H1 (cell line): Measurements from ENCODE around the gene NGEF.

ENCODE experiments used
- CREB1 ChIP-seq: IDR thresholded peaks from 2 replicates; pipeline ENCODE4 v1.6.1; 2012; ENCODE audit warnings: inconsistent platforms
- CTCF ChIP-seq, 3 experiments: IDR thresholded peaks; 1 replicate in 2 of 3; 2 replicates in 1 of 3; pipeline versions ENCODE4 v1.5.1 to v1.6.1; 2011; ENCODE audit warnings: low read length in 3 of 3, mild to moderate bottlenecking in 3 of 3, inconsistent platforms in 2 of 3, low read depth in 1 of 3, moderate library complexity in 1 of 3; ENCODE audit not compliant: insufficient read depth in 1 of 3; ENCODE audit errors: control extremely low read depth in 1 of 3
- EGR1 ChIP-seq: IDR thresholded peaks from 2 replicates; pipeline ENCODE4 v1.6.1; 2011; ENCODE audit warnings: low read depth, low read length, borderline replicate concordance
- EP300 ChIP-seq, 2 experiments: IDR thresholded peaks; 1 replicate in 1 of 2; 2 replicates in 1 of 2; pipeline ENCODE4 v1.6.1; 2011 to 2012; ENCODE audit warnings: low read depth in 2 of 2, low read length in 2 of 2, mild to moderate bottlenecking in 2 of 2, borderline replicate concordance in 1 of 2, inconsistent platforms in 1 of 2, moderate library complexity in 1 of 2
- EZH2 ChIP-seq: fragments of 200-600 bp; sonication (generic); IDR thresholded peaks from 2 replicates; pipeline ENCODE4 v1.7.1; 2012; ENCODE audit warnings: low read depth, mild to moderate bottlenecking, moderate library complexity, low read length, inconsistent platforms; ENCODE audit not compliant: severe bottlenecking
- NRF1 ChIP-seq: IDR thresholded peaks from 2 replicates; pipeline ENCODE4 v1.6.1; 2011; ENCODE audit warnings: mild to moderate bottlenecking, low read depth, low read length, improper control_type of control experiment
- POLR2A ChIP-seq, 2 experiments: IDR thresholded peaks; 1 replicate in 1 of 2; 2 replicates in 1 of 2; pipeline ENCODE4 v1.6.1; 2011; ENCODE audit warnings: low read depth in 2 of 2, low read length in 2 of 2, mild to moderate bottlenecking in 2 of 2; ENCODE audit errors: control extremely low read depth in 1 of 2
- POLR2AphosphoS5 ChIP-seq: IDR thresholded peaks from 2 replicates; pipeline ENCODE4 v1.6.1; 2011; ENCODE audit warnings: low read depth, low read length
- SP1 ChIP-seq: IDR thresholded peaks from 2 replicates; pipeline ENCODE4 v1.6.1; 2011; ENCODE audit warnings: low read depth, low read length
- YY1 ChIP-seq: IDR thresholded peaks from 2 replicates; pipeline ENCODE4 v1.6.1; 2011; ENCODE audit warnings: low read depth, mild to moderate bottlenecking, low read length
- TF ChIP-seq, protein P1 (sequence below): fragments of 300-600 bp; sonication (generic); IDR thresholded peaks from 2 replicates; pipeline ENCODE4 v1.7.1; 2012; ENCODE audit warnings: low read length, moderate library complexity, mild to moderate bottlenecking, inconsistent platforms; ENCODE audit not compliant: insufficient replicate concordance

DNA sequence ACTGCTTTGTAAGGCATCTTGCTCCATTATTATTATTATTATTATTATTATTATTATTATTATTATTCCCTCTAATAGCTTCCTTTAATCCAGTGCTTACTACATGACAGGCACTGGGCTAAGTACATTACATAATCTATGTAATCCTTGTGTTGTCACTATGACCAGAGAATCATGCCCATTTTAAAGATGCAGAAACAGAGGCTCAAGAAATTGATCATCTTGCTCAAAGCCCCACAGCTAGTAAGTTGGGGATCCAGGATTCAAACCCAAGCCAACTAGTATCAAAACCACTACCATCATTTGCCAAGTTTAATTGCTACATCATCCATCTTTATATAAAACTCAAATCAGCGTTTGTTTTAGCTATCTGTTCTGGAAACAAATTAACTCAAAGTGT is 594 bp upstream of the NGEF start:
- TF ChIP-seq EZH2, result no peak
- TF ChIP-seq EP300 (IDR thresholded peaks at IDR 0.05; ENCODE audit: borderline replicate concordance in 1 of 2, low read depth in 2 of 2, low read length in 2 of 2), result no peak
- no peak for TF ChIP-seq SP1
- TF ChIP-seq CTCF (IDR thresholded peaks at IDR 0.05; ENCODE audit: control extremely low read depth in 1 of 3, insufficient read depth in 1 of 3, low read depth in 1 of 3, low read length in 3 of 3), result no peak
- no peak for TF ChIP-seq YY1
- TF ChIP-seq POLR2A (IDR thresholded peaks at IDR 0.05; ENCODE audit: control extremely low read depth in 1 of 2, low read depth in 2 of 2, low read length in 2 of 2), result no peak
- TF ChIP-seq, protein P1, sequence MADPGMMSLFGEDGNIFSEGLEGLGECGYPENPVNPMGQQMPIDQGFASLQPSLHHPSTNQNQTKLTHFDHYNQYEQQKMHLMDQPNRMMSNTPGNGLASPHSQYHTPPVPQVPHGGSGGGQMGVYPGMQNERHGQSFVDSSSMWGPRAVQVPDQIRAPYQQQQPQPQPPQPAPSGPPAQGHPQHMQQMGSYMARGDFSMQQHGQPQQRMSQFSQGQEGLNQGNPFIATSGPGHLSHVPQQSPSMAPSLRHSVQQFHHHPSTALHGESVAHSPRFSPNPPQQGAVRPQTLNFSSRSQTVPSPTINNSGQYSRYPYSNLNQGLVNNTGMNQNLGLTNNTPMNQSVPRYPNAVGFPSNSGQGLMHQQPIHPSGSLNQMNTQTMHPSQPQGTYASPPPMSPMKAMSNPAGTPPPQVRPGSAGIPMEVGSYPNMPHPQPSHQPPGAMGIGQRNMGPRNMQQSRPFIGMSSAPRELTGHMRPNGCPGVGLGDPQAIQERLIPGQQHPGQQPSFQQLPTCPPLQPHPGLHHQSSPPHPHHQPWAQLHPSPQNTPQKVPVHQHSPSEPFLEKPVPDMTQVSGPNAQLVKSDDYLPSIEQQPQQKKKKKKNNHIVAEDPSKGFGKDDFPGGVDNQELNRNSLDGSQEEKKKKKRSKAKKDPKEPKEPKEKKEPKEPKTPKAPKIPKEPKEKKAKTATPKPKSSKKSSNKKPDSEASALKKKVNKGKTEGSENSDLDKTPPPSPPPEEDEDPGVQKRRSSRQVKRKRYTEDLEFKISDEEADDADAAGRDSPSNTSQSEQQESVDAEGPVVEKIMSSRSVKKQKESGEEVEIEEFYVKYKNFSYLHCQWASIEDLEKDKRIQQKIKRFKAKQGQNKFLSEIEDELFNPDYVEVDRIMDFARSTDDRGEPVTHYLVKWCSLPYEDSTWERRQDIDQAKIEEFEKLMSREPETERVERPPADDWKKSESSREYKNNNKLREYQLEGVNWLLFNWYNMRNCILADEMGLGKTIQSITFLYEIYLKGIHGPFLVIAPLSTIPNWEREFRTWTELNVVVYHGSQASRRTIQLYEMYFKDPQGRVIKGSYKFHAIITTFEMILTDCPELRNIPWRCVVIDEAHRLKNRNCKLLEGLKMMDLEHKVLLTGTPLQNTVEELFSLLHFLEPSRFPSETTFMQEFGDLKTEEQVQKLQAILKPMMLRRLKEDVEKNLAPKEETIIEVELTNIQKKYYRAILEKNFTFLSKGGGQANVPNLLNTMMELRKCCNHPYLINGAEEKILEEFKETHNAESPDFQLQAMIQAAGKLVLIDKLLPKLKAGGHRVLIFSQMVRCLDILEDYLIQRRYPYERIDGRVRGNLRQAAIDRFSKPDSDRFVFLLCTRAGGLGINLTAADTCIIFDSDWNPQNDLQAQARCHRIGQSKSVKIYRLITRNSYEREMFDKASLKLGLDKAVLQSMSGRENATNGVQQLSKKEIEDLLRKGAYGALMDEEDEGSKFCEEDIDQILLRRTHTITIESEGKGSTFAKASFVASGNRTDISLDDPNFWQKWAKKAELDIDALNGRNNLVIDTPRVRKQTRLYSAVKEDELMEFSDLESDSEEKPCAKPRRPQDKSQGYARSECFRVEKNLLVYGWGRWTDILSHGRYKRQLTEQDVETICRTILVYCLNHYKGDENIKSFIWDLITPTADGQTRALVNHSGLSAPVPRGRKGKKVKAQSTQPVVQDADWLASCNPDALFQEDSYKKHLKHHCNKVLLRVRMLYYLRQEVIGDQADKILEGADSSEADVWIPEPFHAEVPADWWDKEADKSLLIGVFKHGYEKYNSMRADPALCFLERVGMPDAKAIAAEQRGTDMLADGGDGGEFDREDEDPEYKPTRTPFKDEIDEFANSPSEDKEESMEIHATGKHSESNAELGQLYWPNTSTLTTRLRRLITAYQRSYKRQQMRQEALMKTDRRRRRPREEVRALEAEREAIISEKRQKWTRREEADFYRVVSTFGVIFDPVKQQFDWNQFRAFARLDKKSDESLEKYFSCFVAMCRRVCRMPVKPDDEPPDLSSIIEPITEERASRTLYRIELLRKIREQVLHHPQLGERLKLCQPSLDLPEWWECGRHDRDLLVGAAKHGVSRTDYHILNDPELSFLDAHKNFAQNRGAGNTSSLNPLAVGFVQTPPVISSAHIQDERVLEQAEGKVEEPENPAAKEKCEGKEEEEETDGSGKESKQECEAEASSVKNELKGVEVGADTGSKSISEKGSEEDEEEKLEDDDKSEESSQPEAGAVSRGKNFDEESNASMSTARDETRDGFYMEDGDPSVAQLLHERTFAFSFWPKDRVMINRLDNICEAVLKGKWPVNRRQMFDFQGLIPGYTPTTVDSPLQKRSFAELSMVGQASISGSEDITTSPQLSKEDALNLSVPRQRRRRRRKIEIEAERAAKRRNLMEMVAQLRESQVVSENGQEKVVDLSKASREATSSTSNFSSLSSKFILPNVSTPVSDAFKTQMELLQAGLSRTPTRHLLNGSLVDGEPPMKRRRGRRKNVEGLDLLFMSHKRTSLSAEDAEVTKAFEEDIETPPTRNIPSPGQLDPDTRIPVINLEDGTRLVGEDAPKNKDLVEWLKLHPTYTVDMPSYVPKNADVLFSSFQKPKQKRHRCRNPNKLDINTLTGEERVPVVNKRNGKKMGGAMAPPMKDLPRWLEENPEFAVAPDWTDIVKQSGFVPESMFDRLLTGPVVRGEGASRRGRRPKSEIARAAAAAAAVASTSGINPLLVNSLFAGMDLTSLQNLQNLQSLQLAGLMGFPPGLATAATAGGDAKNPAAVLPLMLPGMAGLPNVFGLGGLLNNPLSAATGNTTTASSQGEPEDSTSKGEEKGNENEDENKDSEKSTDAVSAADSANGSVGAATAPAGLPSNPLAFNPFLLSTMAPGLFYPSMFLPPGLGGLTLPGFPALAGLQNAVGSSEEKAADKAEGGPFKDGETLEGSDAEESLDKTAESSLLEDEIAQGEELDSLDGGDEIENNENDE, result no peak
- no peak for TF ChIP-seq CREB1
- no peak for TF ChIP-seq EGR1
- TF ChIP-seq POLR2AphosphoS5, result no peak
- TF ChIP-seq NRF1, result no peak
